Measurements from ENCODE around the gene RAB20.

- TF ChIP-seq TAF1 (IDR thresholded peaks at IDR 0.05; ENCODE audit: borderline replicate concordance, insufficient read depth, low read length) (no peak), POLR2AphosphoS5 (IDR thresholded peaks at IDR 0.05; ENCODE audit: low read depth, low read length) (no peak), SIN3A (IDR thresholded peaks at IDR 0.05; ENCODE audit: borderline replicate concordance, insufficient read depth, low read length) (no peak), FOXP2 (optimal IDR thresholded peaks at IDR 0.05; ENCODE audit: borderline replicate concordance, extremely low read depth, extremely low read length, insufficient read depth) (no peak)
These were observed 38.8 kb downstream of the RAB20 start for GRCh38 chr13:110522721-110523120.

All from PFSK-1 (cell line).